ENCODE results near the gene NHLH1.

- TF ChIP-seq, protein P1, sequence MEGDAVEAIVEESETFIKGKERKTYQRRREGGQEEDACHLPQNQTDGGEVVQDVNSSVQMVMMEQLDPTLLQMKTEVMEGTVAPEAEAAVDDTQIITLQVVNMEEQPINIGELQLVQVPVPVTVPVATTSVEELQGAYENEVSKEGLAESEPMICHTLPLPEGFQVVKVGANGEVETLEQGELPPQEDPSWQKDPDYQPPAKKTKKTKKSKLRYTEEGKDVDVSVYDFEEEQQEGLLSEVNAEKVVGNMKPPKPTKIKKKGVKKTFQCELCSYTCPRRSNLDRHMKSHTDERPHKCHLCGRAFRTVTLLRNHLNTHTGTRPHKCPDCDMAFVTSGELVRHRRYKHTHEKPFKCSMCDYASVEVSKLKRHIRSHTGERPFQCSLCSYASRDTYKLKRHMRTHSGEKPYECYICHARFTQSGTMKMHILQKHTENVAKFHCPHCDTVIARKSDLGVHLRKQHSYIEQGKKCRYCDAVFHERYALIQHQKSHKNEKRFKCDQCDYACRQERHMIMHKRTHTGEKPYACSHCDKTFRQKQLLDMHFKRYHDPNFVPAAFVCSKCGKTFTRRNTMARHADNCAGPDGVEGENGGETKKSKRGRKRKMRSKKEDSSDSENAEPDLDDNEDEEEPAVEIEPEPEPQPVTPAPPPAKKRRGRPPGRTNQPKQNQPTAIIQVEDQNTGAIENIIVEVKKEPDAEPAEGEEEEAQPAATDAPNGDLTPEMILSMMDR (IDR thresholded peaks at IDR 0.05) = no peak
- no peak for TF ChIP-seq POLR2A (IDR thresholded peaks at IDR 0.05)
- TF ChIP-seq POLR2AphosphoS5 (IDR thresholded peaks at IDR 0.05) = no peak
- no peak for TF ChIP-seq EP300 (IDR thresholded peaks at IDR 0.05)
Observed at GRCh38 chr1:160405331-160405877, 38.5 kb downstream of the NHLH1 start.

Measured in gastroesophageal sphincter (tissue), 3 donors.